ENCODE data around the gene SPG7.

DNA sequence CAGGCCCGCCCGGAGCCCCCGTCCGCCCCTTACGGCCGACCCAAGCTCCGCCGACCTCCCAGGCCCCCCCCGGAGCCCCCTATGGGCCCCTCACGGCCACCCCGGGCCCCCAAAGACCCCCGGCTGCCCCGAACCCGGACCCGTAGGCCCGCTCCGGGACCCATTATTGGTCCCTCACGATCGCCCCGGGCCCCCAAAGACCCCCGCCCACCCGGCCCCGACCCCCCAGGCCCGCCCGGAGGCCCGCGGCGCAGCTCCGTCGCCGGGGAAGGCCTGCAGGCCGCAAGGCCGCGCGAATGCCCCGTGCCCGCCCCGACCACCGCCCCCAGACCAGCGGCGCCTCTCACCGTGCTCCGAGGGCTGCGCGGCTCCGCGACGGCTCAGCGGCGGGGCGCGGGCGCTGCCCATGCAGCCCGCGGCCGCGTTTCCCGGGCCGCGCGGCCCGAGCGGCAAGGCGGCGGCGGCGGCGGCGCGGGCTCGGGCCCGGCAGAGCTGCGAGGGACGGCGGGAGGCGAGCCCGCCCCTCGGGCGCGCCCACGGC is 18.2 kb upstream of the SPG7 start:
- TF ChIP-seq, protein P1, sequence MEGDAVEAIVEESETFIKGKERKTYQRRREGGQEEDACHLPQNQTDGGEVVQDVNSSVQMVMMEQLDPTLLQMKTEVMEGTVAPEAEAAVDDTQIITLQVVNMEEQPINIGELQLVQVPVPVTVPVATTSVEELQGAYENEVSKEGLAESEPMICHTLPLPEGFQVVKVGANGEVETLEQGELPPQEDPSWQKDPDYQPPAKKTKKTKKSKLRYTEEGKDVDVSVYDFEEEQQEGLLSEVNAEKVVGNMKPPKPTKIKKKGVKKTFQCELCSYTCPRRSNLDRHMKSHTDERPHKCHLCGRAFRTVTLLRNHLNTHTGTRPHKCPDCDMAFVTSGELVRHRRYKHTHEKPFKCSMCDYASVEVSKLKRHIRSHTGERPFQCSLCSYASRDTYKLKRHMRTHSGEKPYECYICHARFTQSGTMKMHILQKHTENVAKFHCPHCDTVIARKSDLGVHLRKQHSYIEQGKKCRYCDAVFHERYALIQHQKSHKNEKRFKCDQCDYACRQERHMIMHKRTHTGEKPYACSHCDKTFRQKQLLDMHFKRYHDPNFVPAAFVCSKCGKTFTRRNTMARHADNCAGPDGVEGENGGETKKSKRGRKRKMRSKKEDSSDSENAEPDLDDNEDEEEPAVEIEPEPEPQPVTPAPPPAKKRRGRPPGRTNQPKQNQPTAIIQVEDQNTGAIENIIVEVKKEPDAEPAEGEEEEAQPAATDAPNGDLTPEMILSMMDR (IDR thresholded peaks at IDR 0.05): no peak
- TF ChIP-seq POLR2A (IDR thresholded peaks at IDR 0.05; ENCODE audit: low read depth): no peak
